B cell (primary cell): ENCODE data around the gene MEGF8. TPM values are rescaled to one million over a fixed set of nuclear protein-coding genes. Genes with fewer than 3 reads are reported as not detected.

ENCODE experiments used
- ATAC-seq: fragments of 200-7000 bp; cut with Tn5 transposase; one replicate; pipeline ENCODE4 v1.10.0; 2021; ENCODE audit warnings: low read depth, mild to moderate bottlenecking, moderate number of reproducible peaks, moderate library complexity
- CTCF ChIA-PET: fragments of 350-600 bp; sonication (Branson Sonifier 250); formaldehyde crosslinking; loops from one replicate; lab custom pipeline; 2021; ENCODE audit warnings: antibody characterized with exemption, inconsistent platforms; lab: Charles Lee
- POLR2A ChIA-PET: fragments of 350-600 bp; sonication (Branson Sonifier 250); formaldehyde crosslinking; loops from one replicate; lab custom pipeline; 2021; ENCODE audit warnings: antibody characterized with exemption; lab: Charles Lee
- DNase-seq: peaks from one replicate; pipeline ENCODE4 v3.0.0; 2013
- H2AFZ ChIP-seq: 2 replicates; pipeline ENCODE4 v1.6.1; 2012; ENCODE audit warnings: mild to moderate bottlenecking, low read depth, low read length; ENCODE audit not compliant: insufficient read depth, poor library complexity, severe bottlenecking
- H3K27ac ChIP-seq, 2 donors: 1 replicate in 1 of 2; 2 replicates in 1 of 2; pipeline ENCODE4 v1.5.1; 2012 to 2013; ENCODE audit warnings: low read length in 2 of 2, mild to moderate bottlenecking in 2 of 2, moderate library complexity in 1 of 2
- H3K27me3 ChIP-seq, 4 experiments: fragments of 200-600 bp in 1 of 4; sonication (generic) in 1 of 4; replicated peaks in 1 of 4; 1 replicate in 2 of 4; 2 replicates in 2 of 4; pipeline versions ENCODE4 v1.6.1 to v1.7.0; 2013 to 2016; ENCODE audit warnings: low read length in 3 of 4, mild to moderate bottlenecking in 2 of 4, mixed read lengths in 1 of 4, moderate library complexity in 1 of 4; ENCODE audit not compliant: insufficient read depth in 4 of 4, control insufficient read depth in 3 of 4; ENCODE audit errors: control extremely low read depth in 1 of 4
- H3K36me3 ChIP-seq, 2 experiments: replicated peaks in 1 of 2; 1 replicate in 1 of 2; 2 replicates in 1 of 2; pipeline versions ENCODE4 v1.6.1 to v1.7.1; 2013; ENCODE audit warnings: low read length in 1 of 2; ENCODE audit not compliant: insufficient read depth in 2 of 2, control insufficient read depth in 1 of 2; ENCODE audit errors: control extremely low read depth in 1 of 2, extremely low read depth in 1 of 2
- H3K4me1 ChIP-seq, 2 donors: fragments of 200-600 bp in 1 of 2; sonication (generic) in 1 of 2; 1 replicate in 1 of 2; 2 replicates in 1 of 2; pipeline versions ENCODE4 v1.5.1 to v1.6.1; 2013 to 2017; ENCODE audit warnings: low read length in 2 of 2; ENCODE audit not compliant: control insufficient read depth in 2 of 2, insufficient read depth in 2 of 2
- H3K4me2 ChIP-seq: replicated peaks from 2 replicates; pipeline ENCODE3; 2012; ENCODE audit warnings: mild to moderate bottlenecking, low read depth, low read length; ENCODE audit not compliant: poor library complexity, severe bottlenecking
- H3K4me3 ChIP-seq, 5 experiments: fragments of 200-600 bp in 1 of 5; sonication (generic) in 1 of 5; 1 replicate in 3 of 5; 2 replicates in 2 of 5; pipeline versions ENCODE4 v1.5.1 to v1.7.0; 2011 to 2016; ENCODE audit warnings: low read length in 4 of 5, mild to moderate bottlenecking in 4 of 5, low read depth in 2 of 5, control low read depth in 1 of 5, moderate library complexity in 1 of 5; ENCODE audit not compliant: insufficient read depth in 1 of 5; ENCODE audit errors: control extremely low read depth in 1 of 5, extremely low read depth in 1 of 5
- H3K79me2 ChIP-seq: fragments of 200-600 bp; sonication (generic); one replicate; pipeline ENCODE4 v1.6.0; 2016; ENCODE audit warnings: low read length; ENCODE audit not compliant: control insufficient read depth, insufficient read depth
- H3K9ac ChIP-seq: fragments of 200-600 bp; sonication (generic); 2 replicates; pipeline ENCODE4 v1.6.1; 2017; ENCODE audit warnings: mild to moderate bottlenecking, low read length, moderate library complexity
- H3K9me3 ChIP-seq, 3 donors: one replicate each; pipeline versions ENCODE4 v1.6.1 to v1.7.1; 2013; ENCODE audit warnings: low read length in 2 of 3; ENCODE audit not compliant: control insufficient read depth in 2 of 3, insufficient read depth in 1 of 3; ENCODE audit errors: control extremely low read depth in 1 of 3
- H4K20me1 ChIP-seq: 2 replicates; pipeline ENCODE4 v1.6.0; 2012; ENCODE audit warnings: mild to moderate bottlenecking, low read length; ENCODE audit not compliant: insufficient read depth, control insufficient read depth, poor library complexity, severe bottlenecking
- H3K27ac Mint-ChIP-seq: one replicate; pipeline ENCODE4 v1.8.0; 2021; ENCODE audit warnings: mixed read lengths
- H3K27me3 Mint-ChIP-seq: one replicate; pipeline ENCODE4 v1.8.0; 2021; ENCODE audit warnings: mixed read lengths
- H3K4me1 Mint-ChIP-seq: one replicate; pipeline ENCODE4 v1.8.0; 2021; ENCODE audit warnings: mixed read lengths
- H3K4me3 Mint-ChIP-seq: one replicate; pipeline ENCODE4 v1.8.0; 2021; ENCODE audit warnings: mixed read lengths
- H3K9me3 Mint-ChIP-seq: one replicate; pipeline ENCODE4 v1.8.0; 2022; ENCODE audit warnings: mixed read lengths; ENCODE audit not compliant: insufficient read depth
- EZH2 ChIP-seq: IDR thresholded peaks from 2 replicates; pipeline ENCODE4 v1.6.1; 2012; ENCODE audit warnings: borderline replicate concordance, low read depth, mild to moderate bottlenecking, moderate library complexity, low read length; ENCODE audit not compliant: insufficient read depth, poor library complexity, severe bottlenecking
- WGBS: methylation state at CpG from one replicate; pipeline ENCODE4 v1.1.5; 2013; ENCODE audit warnings: missing lambda C conversion rate; ENCODE audit not compliant: insufficient coverage; 5-methylcytosine and 5-hydroxymethylcytosine counted together
- intact Hi-C: fragments of 100-400 bp; cut with micrococcal nuclease; formaldehyde crosslinking; loops from one replicate; pipeline ENCODE4 v1.10.0; 2022
- polyA plus RNA-seq: library from polyadenylated mRNA; depleted of rRNA; stranded (reverse); fragments of >200 nt; gene quantifications from 2 replicates; pipeline ENCODE4 v1.2.3, GENCODE V29; 2012
- total RNA-seq, 2 donors: library from RNA; stranded (reverse); fragments of 120-200 nt in 1 of 2; gene quantifications; 1 replicate in 1 of 2; 2 replicates in 1 of 2; pipeline versions ENCODE4 v1.2.3 to v1.2.4, GENCODE V29; 2013 to 2022
- TF ChIP-seq, protein P1 (sequence below): fragments of 200-600 bp; IDR thresholded peaks from one replicate; pipeline ENCODE4 v1.8.0; 2022; ENCODE audit warnings: antibody characterized with exemption, mild to moderate bottlenecking

The MEGF8 gene
- total and polyA plus RNA-seq, 2 donors (not counting 1 experiment from before 2014, with no cell fraction given) = 8.2 to 26.5 TPM

DNA sequence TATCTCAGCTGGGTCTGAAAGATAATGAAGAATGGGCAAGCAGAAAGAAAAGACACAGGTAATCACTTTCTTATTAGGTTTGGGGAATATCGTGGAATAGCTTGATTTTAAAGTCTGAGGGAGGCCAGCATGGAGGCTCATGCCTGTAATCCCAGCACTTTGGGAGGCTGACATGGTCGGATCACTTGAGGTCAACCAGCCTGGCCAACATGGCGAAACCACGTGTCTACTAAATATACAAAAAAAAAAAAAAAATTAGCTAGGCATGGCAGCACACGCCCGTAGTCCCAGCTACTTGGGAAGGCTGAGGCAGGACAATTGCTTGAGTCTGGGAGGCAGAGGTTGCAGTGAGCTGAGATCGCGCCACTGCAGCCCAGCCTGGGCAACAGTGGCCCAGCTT is 21.6 kb upstream of the MEGF8 start:
- ATAC-seq (no peak), DNase-seq (no peak)
- Histone ChIP-seq H3K27ac (no peak overlapping the region), H3K4me3 (no peak overlapping the region), H2AFZ (no peak overlapping the region), H3K9me3 (no peaks in the 10 kb centered on the region), H3K27me3 (no peaks in the 10 kb centered on the region), H4K20me1 (no peaks in the 10 kb centered on the region), H3K79me2 (no peaks in the 10 kb centered on the region), H3K9ac (no peak overlapping the region), H3K4me1 (peaks cover 17 to 22% of the 10 kb centered on the region in 2 donors), H3K36me3 (no peaks in the 10 kb centered on the region), H3K4me2 (no peak overlapping the region)
- ChIA-PET CTCF (interaction anchor here (0.6 to 1.0 kb wide), 5 partner anchors 8 to 194 kb away, joined by 3 to 7 read pairs (median 4); no protein-coding TSS in a partner anchor), POLR2A (interaction anchor here (0.9 kb wide), 1 partner anchor 22 kb away, joined by 9 read pairs; no protein-coding TSS in a partner anchor)
- H3K9me3 Mint-ChIP-seq = no peaks in the 10 kb centered on the region
- no peak overlapping the region for H3K27ac Mint-ChIP-seq
- no CpG with 5 or more reads among the region's 8 CpGs for WGBS
- TF ChIP-seq, protein P1, sequence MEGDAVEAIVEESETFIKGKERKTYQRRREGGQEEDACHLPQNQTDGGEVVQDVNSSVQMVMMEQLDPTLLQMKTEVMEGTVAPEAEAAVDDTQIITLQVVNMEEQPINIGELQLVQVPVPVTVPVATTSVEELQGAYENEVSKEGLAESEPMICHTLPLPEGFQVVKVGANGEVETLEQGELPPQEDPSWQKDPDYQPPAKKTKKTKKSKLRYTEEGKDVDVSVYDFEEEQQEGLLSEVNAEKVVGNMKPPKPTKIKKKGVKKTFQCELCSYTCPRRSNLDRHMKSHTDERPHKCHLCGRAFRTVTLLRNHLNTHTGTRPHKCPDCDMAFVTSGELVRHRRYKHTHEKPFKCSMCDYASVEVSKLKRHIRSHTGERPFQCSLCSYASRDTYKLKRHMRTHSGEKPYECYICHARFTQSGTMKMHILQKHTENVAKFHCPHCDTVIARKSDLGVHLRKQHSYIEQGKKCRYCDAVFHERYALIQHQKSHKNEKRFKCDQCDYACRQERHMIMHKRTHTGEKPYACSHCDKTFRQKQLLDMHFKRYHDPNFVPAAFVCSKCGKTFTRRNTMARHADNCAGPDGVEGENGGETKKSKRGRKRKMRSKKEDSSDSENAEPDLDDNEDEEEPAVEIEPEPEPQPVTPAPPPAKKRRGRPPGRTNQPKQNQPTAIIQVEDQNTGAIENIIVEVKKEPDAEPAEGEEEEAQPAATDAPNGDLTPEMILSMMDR = no peak
- TF ChIP-seq EZH2 = no peak
- H3K4me3 Mint-ChIP-seq = peak overlapping the region; percentile 91
- intact Hi-C loops = no loop called here
- H3K4me1 Mint-ChIP-seq = peaks cover 25% of the 10 kb centered on the region
- no peaks in the 10 kb centered on the region for H3K27me3 Mint-ChIP-seq

DNA sequence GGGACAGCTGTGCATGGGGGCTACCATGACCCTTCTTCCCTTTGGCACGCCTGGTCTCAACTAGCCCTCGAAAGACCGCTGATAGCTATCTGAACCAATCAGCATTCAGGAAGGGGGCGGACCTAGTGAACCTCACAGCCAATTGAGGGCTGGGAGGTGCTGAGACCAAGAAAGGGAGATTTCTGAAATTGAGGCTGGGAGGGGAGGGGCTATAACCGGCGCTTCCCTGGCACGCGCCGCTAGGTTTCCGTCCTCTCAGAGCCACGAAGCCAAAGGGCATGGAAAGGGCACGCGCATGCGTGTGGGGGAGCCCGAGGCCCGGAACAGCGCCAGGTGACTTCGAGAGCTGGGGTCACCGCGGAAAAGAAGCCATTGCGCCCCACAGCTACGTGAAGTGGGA is 18.8 kb upstream of the MEGF8 start:
- Histone ChIP-seq H4K20me1 (no peaks in the 10 kb centered on the region), H2AFZ (no peak overlapping the region), H3K79me2 (no peaks in the 10 kb centered on the region), H3K27me3 (peaks cover 0 to 6% (median 0%) of the 10 kb centered on the region in 4 experiments), H3K9ac (no peak overlapping the region), H3K27ac (no peak overlapping the region), H3K4me1 (peaks cover 14 to 18% of the 10 kb centered on the region in 2 donors), H3K4me3 (no peak overlapping the region), H3K4me2 (no peak overlapping the region), H3K9me3 (no peaks in the 10 kb centered on the region), H3K36me3 (no peaks in the 10 kb centered on the region)
- intact Hi-C loops = no loop called here
- H3K27me3 Mint-ChIP-seq = no peaks in the 10 kb centered on the region
- no peak overlapping the region for H3K4me3 Mint-ChIP-seq
- TF ChIP-seq, protein P1 = no peak
- TF ChIP-seq EZH2 = no peak
- peaks cover 20% of the 10 kb centered on the region for H3K4me1 Mint-ChIP-seq
- 91% methylated on average over 22 of the region's 22 CpGs for WGBS
- H3K27ac Mint-ChIP-seq = no peak overlapping the region
- ChIA-PET POLR2A (no interaction called here), CTCF (interaction anchor here (2.4 kb wide), 1 partner anchor 11 kb away, joined by 11 read pairs; no protein-coding TSS in a partner anchor)
- ATAC-seq (no peak), DNase-seq (no peak)
- H3K9me3 Mint-ChIP-seq = no peaks in the 10 kb centered on the region
